ENCODE data around the gene CTDSPL.

DNA sequence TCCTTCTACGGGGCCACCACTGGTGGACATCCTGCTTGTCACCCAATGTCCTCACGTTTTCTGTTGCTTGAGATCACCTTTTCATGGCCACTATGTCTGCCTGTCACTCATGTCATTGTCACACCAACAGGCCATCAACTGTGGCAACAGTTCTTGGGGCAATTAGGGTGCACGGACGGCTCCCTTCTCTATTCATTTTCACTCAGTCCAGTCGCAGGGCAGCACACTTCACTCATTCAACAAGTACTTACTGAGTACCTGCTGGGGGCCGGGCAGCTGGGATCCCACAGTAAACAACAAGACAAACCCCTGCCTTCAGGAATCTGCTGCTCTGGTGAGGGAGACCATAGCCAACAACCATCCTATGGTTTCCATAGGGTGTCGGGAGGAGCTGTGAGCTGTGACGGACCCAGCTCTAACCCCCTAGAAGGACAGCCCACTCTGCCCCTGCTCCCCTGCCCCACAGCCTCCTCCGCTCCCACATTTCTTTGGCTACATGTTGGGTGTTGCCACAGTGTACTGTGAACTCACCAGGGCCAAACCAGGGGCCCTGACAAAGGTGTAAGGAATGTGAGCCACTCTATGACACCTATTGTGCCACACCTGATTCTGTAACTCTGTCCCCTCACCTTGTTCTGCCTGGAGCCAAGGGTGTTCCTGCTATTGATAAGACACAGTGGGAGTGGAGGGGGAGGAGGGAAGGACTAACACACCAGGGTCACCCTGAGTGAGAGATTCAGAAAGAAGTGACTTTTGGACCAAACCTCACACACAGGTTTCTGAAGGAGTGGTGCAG, 130.8 kb downstream of the CTDSPL start:
- TF ChIP-seq YY1 (IDR thresholded peaks at IDR 0.05; ENCODE audit: extremely low read depth, insufficient replicate concordance, low read depth, low read length) = no peak
- no peak for TF ChIP-seq ZBTB33 (IDR thresholded peaks at IDR 0.05; ENCODE audit: extremely low read depth, insufficient replicate concordance, low read length)
- TF ChIP-seq SIN3A (IDR thresholded peaks at IDR 0.05; ENCODE audit: low read depth) = no peak
- TF ChIP-seq EZH2phosphoT487 (IDR thresholded peaks at IDR 0.05; ENCODE audit: borderline replicate concordance) = no peak
- no peak for TF ChIP-seq SRF (IDR thresholded peaks at IDR 0.05; ENCODE audit: low read depth)
- no peak for TF ChIP-seq CTCF (IDR thresholded peaks at IDR 0.05 in 2 of 3, conservative IDR thresholded peaks at IDR 0.05 in 1 of 3; ENCODE audit: borderline replicate concordance in 1 of 3, insufficient read depth in 1 of 3, low read depth in 2 of 3, low read length in 2 of 3)

Measured in HCT116 (cell line).